Upper lobe of left lung (tissue), 6 donors: ENCODE data around the gene PANX2. TPM values are rescaled to one million over a fixed set of nuclear protein-coding genes. Genes with fewer than 3 reads are reported as not detected.

Experiments used
- ATAC-seq, 2 donors: fragments of 200-7000 bp; cut with Tn5 transposase; one replicate each; pipeline ENCODE4 v1.9.1; 2022; ENCODE audit warnings: mild to moderate bottlenecking in 2 of 2, moderate library complexity in 2 of 2; ENCODE audit not compliant: low FRiP score in 2 of 2
- DNase-seq, 2 donors: peaks; one replicate each; pipeline ENCODE4 v3.0.0-alpha.2; 2019 to 2020
- H3K27ac ChIP-seq, 4 donors: fragments of 200-600 bp; sonication (generic); one replicate each; pipeline ENCODE4 v1.5.1; 2016 to 2019
- H3K27me3 ChIP-seq, 4 donors: fragments of 200-600 bp; sonication (generic); one replicate each; pipeline ENCODE4 v1.5.1; 2017 to 2019
- H3K36me3 ChIP-seq, 4 donors: fragments of 200-600 bp; sonication (generic); one replicate each; pipeline ENCODE4 v1.5.1; 2016 to 2019
- H3K4me1 ChIP-seq, 4 donors: fragments of 200-600 bp; sonication (generic); one replicate each; pipeline ENCODE4 v1.5.1; 2018 to 2019
- H3K4me3 ChIP-seq, 4 donors: fragments of 200-600 bp; sonication (generic); one replicate each; pipeline ENCODE4 v1.5.1; 2017 to 2019; ENCODE audit warnings: mild to moderate bottlenecking in 2 of 4, moderate library complexity in 1 of 4
- H3K9me3 ChIP-seq, 4 donors: fragments of 200-600 bp; sonication (generic); one replicate each; pipeline ENCODE4 v1.5.1; 2018 to 2019
- CTCF ChIP-seq, 6 experiments: fragments of 450-650 bp in 4 of 6; fragments of 200-600 bp in 2 of 6; sonication (generic) in 2 of 6; IDR thresholded peaks; one replicate each; pipeline ENCODE4 v1.5.1; 2016 to 2019; ENCODE audit warnings: antibody characterized with exemption in 6 of 6
- EP300 ChIP-seq, 4 donors: sonication (generic); formaldehyde crosslinking; IDR thresholded peaks; one replicate each; pipeline ENCODE4 v1.5.1; 2017; ENCODE audit warnings: antibody characterized with exemption in 4 of 4, control low read depth in 2 of 4
- POLR2A ChIP-seq, 4 donors: fragments of 450-650 bp; IDR thresholded peaks; one replicate each; pipeline ENCODE4 v1.5.1; 2016 to 2017; ENCODE audit warnings: antibody characterized with exemption in 4 of 4, mild to moderate bottlenecking in 2 of 4
- POLR2AphosphoS5 ChIP-seq, 2 donors: sonication (generic); formaldehyde crosslinking; IDR thresholded peaks; one replicate each; pipeline ENCODE4 v1.5.1; 2017; ENCODE audit warnings: antibody characterized with exemption in 2 of 2
- WGBS, 2 donors: methylation state at CpG; one replicate each; pipeline ENCODE4 v1.1.5; 2017 to 2018; 5-methylcytosine and 5-hydroxymethylcytosine counted together
- total RNA-seq, 6 donors: library from RNA; depleted of rRNA in 4 of 6; stranded (reverse); fragments of >200 nt in 4 of 6; gene quantifications; one replicate each; pipeline versions ENCODE4 v1.1.0 to v1.2.1, GENCODE V29; 2016 to 2021
- donor health status: DM: no; HTN: no; CAD: no; lungs with moderate emphysema.
- donor health status: DM: no; HTN: yes; CAD: no; lungs with severe emphysema.

PANX2 gene
- total RNA-seq, 6 donors from 2014 or later = 1.9 to 16.8 (median 7.1) TPM

GRCh38 chr22:50138988-50139387 lies 31.5 kb upstream of the PANX2 start:
- Histone ChIP-seq H3K36me3 (no peaks in the 10 kb centered on the region), H3K4me1 (peaks cover 0 to 12% (median 6%) of the 10 kb centered on the region in 4 donors), H3K27ac (no peak overlapping the region), H3K9me3 (no peaks in the 10 kb centered on the region), H3K27me3 (no peaks in the 10 kb centered on the region), H3K4me3 (no peak overlapping the region)
- 88% methylated on average over 9 of the region's 9 CpGs for WGBS, 2 donors
- DNase-seq (no peak), ATAC-seq (no peak)
- TF ChIP-seq CTCF (IDR thresholded peaks at IDR 0.05) (no peak), POLR2AphosphoS5 (IDR thresholded peaks at IDR 0.05) (no peak), EP300 (IDR thresholded peaks at IDR 0.05) (no peak), POLR2A (IDR thresholded peaks at IDR 0.05) (no peak)

GRCh38 chr22:50139843-50140415 lies 30.6 kb upstream of the PANX2 start:
- no peak for ATAC-seq
- H3K4me3 ChIP-seq = no peak overlapping the region
- no peak for DNase-seq
- H3K9me3 ChIP-seq = no peaks in the 10 kb centered on the region
- 77 to 85% methylated on average over 15 of the region's 15 CpGs for WGBS, 2 donors
- H3K27me3 ChIP-seq = no peaks in the 10 kb centered on the region
- H3K4me1 ChIP-seq = peaks cover 0 to 12% (median 6%) of the 10 kb centered on the region in 4 donors
- no peak overlapping the region for H3K27ac ChIP-seq
- H3K36me3 ChIP-seq = no peaks in the 10 kb centered on the region
- TF ChIP-seq POLR2A (IDR thresholded peaks at IDR 0.05) = no peak
- TF ChIP-seq POLR2AphosphoS5 (IDR thresholded peaks at IDR 0.05) = no peak
- TF ChIP-seq EP300 (IDR thresholded peaks at IDR 0.05) = no peak
- TF ChIP-seq CTCF (IDR thresholded peaks at IDR 0.05) = no peak

GRCh38 chr22:50140615-50141014 lies 29.9 kb upstream of the PANX2 start:
- no peaks in the 10 kb centered on the region for H3K27me3 ChIP-seq
- no peaks in the 10 kb centered on the region for H3K9me3 ChIP-seq
- H3K4me1 ChIP-seq = peaks cover 0 to 12% (median 6%) of the 10 kb centered on the region in 4 donors
- no peaks in the 10 kb centered on the region for H3K36me3 ChIP-seq
- 74% methylated on average over 3 of the region's 3 CpGs for WGBS, 2 donors
- H3K27ac ChIP-seq = no peak overlapping the region
- ATAC-seq (no peak), DNase-seq (no peak)
- no peak overlapping the region for H3K4me3 ChIP-seq
- TF ChIP-seq CTCF (IDR thresholded peaks at IDR 0.05) (no peak), EP300 (IDR thresholded peaks at IDR 0.05) (no peak), POLR2AphosphoS5 (IDR thresholded peaks at IDR 0.05) (no peak), POLR2A (IDR thresholded peaks at IDR 0.05) (no peak)

GRCh38 chr22:50141462-50141861 lies 29.1 kb upstream of the PANX2 start:
- Histone ChIP-seq H3K9me3 (no peaks in the 10 kb centered on the region), H3K4me3 (no peak overlapping the region), H3K27ac (no peak overlapping the region), H3K27me3 (no peaks in the 10 kb centered on the region), H3K36me3 (no peaks in the 10 kb centered on the region), H3K4me1 (peaks cover 0 to 12% (median 5%) of the 10 kb centered on the region in 4 donors)
- TF ChIP-seq POLR2AphosphoS5 (IDR thresholded peaks at IDR 0.05) (no peak), POLR2A (IDR thresholded peaks at IDR 0.05) (no peak), CTCF (IDR thresholded peaks at IDR 0.05) (no peak), EP300 (IDR thresholded peaks at IDR 0.05) (no peak)
- 52 to 71% methylated on average over 6 of the region's 6 CpGs for WGBS, 2 donors
- no peak for ATAC-seq
- peak in 1 of 2 donors; percentile 55 for DNase-seq

GRCh38 chr22:50141891-50142363 lies 28.6 kb upstream of the PANX2 start:
- DNase-seq (no peak), ATAC-seq (no peak)
- 28% methylated on average over 11 of the region's 11 CpGs for WGBS, 2 donors
- Histone ChIP-seq H3K27ac (no peak overlapping the region), H3K4me1 (peaks cover 0 to 15% (median 6%) of the 10 kb centered on the region in 4 donors), H3K27me3 (no peaks in the 10 kb centered on the region), H3K36me3 (no peaks in the 10 kb centered on the region), H3K9me3 (no peaks in the 10 kb centered on the region), H3K4me3 (no peak overlapping the region)
- TF ChIP-seq CTCF (IDR thresholded peaks at IDR 0.05) = no peak
- peak in 1 of 2 donors; percentile 53 for TF ChIP-seq POLR2AphosphoS5 (IDR thresholded peaks at IDR 0.05)
